ENCODE data around the gene NECTIN3.

GRCh38 chr3:111215481-111215880 lies 143.9 kb downstream of the NECTIN3 start:
- TF ChIP-seq CTCF (IDR thresholded peaks at IDR 0.05): no peak
- no peak for TF ChIP-seq POLR2AphosphoS5 (IDR thresholded peaks at IDR 0.05)
- no peak for TF ChIP-seq POLR2A (IDR thresholded peaks at IDR 0.05)

Measured in upper lobe of left lung (tissue), 4 donors.